ENCODE measurements around the gene CYTH1.

GRCh38 chr17:78628547-78629435 lies 153.3 kb downstream of the CYTH1 start:
- no peak for TF ChIP-seq CTCF (IDR thresholded peaks at IDR 0.05)
- no peak for TF ChIP-seq ZFP36 (IDR thresholded peaks at IDR 0.05; ENCODE audit: borderline replicate concordance, partially characterized antibody)
- no peak for TF ChIP-seq POLR2A (IDR thresholded peaks at IDR 0.05; ENCODE audit: low read length)
